ENCODE data around the gene HDAC4. TPM values are rescaled to one million over a fixed set of nuclear protein-coding genes. Genes with fewer than 3 reads are reported as not detected.

Gene HDAC4
- total and polyA plus RNA-seq, 2 donors (not counting 1 experiment from before 2014, with no cell fraction given) = 13.5 to 46.0 TPM

DNA sequence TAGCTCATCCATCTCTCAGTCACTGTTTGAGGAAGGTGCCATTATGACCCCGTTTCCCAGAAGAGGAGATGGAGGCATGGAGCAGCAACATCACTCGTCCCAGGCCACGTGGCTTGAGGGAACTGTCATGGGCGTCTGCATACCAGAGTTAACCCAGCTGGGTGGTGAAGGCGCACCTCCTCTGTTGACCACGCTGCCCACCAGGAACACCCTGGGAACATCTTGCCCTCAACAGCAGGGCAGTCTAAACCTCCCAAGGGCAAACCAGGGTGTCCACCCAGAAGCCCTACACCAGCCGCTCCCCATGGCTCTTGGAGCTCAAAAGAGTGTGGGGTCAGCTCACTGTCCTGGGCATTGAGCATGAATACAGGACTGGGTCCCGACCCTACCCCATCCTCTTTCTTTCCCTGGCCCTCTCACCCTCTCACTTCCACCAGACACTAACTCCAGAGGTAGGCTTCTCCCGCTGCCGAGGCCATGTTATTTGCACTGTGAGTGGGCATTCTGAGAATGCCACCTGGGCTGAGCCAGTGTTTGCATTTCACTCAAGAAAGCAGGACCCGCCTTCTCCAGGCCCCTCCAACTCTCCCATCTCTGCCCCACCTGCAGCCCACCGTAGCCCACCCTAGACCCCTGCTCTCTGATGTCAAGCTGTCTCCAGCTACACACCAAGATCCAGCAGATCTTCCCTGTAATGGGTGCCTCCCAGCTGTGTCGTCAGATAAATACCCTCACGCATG lies 259.6 kb downstream of the HDAC4 start:
- Histone ChIP-seq H3K4me2 (replicated peaks; ENCODE audit: low read depth, low read length, poor library complexity, severe bottlenecking) (no peak overlapping the region), H2AFZ (ENCODE audit: insufficient read depth, low read depth, low read length, poor library complexity, severe bottlenecking) (no peak overlapping the region), H3K9me3 (ENCODE audit: control extremely low read depth in 1 of 3, control insufficient read depth in 2 of 3, insufficient read depth in 1 of 3, low read length in 2 of 3) (no peaks in the 10 kb centered on the region), H3K4me3 (ENCODE audit: control extremely low read depth in 1 of 5, extremely low read depth in 1 of 5, insufficient read depth in 1 of 5, low read depth in 2 of 5, low read length in 4 of 5) (no peak overlapping the region), H3K79me2 (ENCODE audit: control insufficient read depth, insufficient read depth, low read length) (no peaks in the 10 kb centered on the region), H3K9ac (ENCODE audit: low read length) (no peak overlapping the region), H3K27me3 (replicated peaks in 1 of 4; ENCODE audit: control extremely low read depth in 1 of 4, control insufficient read depth in 3 of 4, insufficient read depth in 4 of 4, low read length in 3 of 4) (no peaks in the 10 kb centered on the region), H4K20me1 (ENCODE audit: control insufficient read depth, insufficient read depth, low read length, poor library complexity, severe bottlenecking) (no peaks in the 10 kb centered on the region), H3K4me1 (ENCODE audit: control insufficient read depth in 2 of 2, insufficient read depth in 2 of 2, low read length in 2 of 2) (no peaks in the 10 kb centered on the region), H3K36me3 (replicated peaks in 1 of 2; ENCODE audit: control extremely low read depth in 1 of 2, control insufficient read depth in 1 of 2, extremely low read depth in 1 of 2, insufficient read depth in 2 of 2, low read length in 1 of 2) (peaks cover under 1 to 23% of the 10 kb centered on the region in 2 experiments), H3K27ac (ENCODE audit: low read length in 2 of 2) (no peak overlapping the region)
- no peak for ATAC-seq (ENCODE audit: low read depth)
- ChIA-PET CTCF (no interaction called here), POLR2A (no interaction called here)
- Mint-ChIP-seq H3K4me3 (no peak overlapping the region), H3K27ac (no peak overlapping the region), H3K4me1 (no peaks in the 10 kb centered on the region), H3K9me3 (ENCODE audit: insufficient read depth) (no peaks in the 10 kb centered on the region), H3K27me3 (no peaks in the 10 kb centered on the region)
- no peak for TF ChIP-seq EZH2 (IDR thresholded peaks at IDR 0.05; ENCODE audit: borderline replicate concordance, insufficient read depth, low read depth, low read length, poor library complexity, severe bottlenecking)
- TF ChIP-seq CTCF (IDR thresholded peaks at IDR 0.05) = no peak
- intact Hi-C loops (cut with micrococcal nuclease) = no loop called here
- DNase-seq = no peak
- WGBS (ENCODE audit: insufficient coverage) = 98% methylated on average over 13 of the region's 14 CpGs

DNA sequence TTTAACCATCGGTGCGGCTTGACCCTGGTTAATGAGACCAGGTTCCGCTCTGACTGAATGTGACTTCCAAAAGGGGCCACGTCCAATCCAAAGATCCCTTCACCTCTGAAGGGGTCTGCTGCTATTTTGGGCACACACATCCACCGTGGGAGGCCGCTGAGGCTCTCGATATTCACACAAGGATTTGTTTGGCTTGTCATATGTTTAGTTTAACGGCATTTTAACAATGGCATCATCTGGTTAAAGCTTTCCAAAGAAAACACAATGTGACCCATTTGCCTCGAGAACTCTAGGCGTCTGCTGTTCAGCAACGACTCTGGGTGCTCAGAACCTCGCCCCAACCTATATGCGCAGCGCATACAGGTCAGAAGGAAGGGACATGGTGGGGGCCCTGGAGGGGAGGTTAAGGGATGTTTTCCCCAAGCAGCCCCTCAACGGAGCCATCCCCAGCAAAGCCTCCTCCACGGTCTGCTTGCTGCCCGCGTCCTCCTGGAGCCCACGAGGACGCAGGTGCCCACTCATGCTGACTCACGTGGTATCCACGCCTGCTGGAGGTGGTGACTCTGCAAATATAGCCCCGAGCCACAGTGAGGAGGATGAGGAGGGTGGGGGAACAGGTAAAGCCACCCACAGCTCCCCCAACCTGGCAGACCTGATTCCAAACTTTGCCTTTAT lies 260.3 kb downstream of the HDAC4 start:
- DNase-seq (no peak), ATAC-seq (ENCODE audit: low read depth) (no peak)
- Histone ChIP-seq H3K27ac (ENCODE audit: low read length in 2 of 2) (no peak overlapping the region), H3K4me1 (ENCODE audit: control insufficient read depth in 2 of 2, insufficient read depth in 2 of 2, low read length in 2 of 2) (no peaks in the 10 kb centered on the region), H3K9me3 (ENCODE audit: control extremely low read depth in 1 of 3, control insufficient read depth in 2 of 3, insufficient read depth in 1 of 3, low read length in 2 of 3) (no peaks in the 10 kb centered on the region), H4K20me1 (ENCODE audit: control insufficient read depth, insufficient read depth, low read length, poor library complexity, severe bottlenecking) (no peaks in the 10 kb centered on the region), H3K4me2 (replicated peaks; ENCODE audit: low read depth, low read length, poor library complexity, severe bottlenecking) (no peak overlapping the region), H3K4me3 (ENCODE audit: control extremely low read depth in 1 of 5, extremely low read depth in 1 of 5, insufficient read depth in 1 of 5, low read depth in 2 of 5, low read length in 4 of 5) (no peak overlapping the region), H3K79me2 (ENCODE audit: control insufficient read depth, insufficient read depth, low read length) (no peaks in the 10 kb centered on the region), H2AFZ (ENCODE audit: insufficient read depth, low read depth, low read length, poor library complexity, severe bottlenecking) (no peak overlapping the region), H3K9ac (ENCODE audit: low read length) (no peak overlapping the region), H3K36me3 (replicated peaks in 1 of 2; ENCODE audit: control extremely low read depth in 1 of 2, control insufficient read depth in 1 of 2, extremely low read depth in 1 of 2, insufficient read depth in 2 of 2, low read length in 1 of 2) (peaks cover 1 to 30% of the 10 kb centered on the region in 2 experiments), H3K27me3 (replicated peaks in 1 of 4; ENCODE audit: control extremely low read depth in 1 of 4, control insufficient read depth in 3 of 4, insufficient read depth in 4 of 4, low read length in 3 of 4) (no peaks in the 10 kb centered on the region)
- CTCF ChIA-PET = no interaction called here
- POLR2A ChIA-PET = no interaction called here
- Mint-ChIP-seq H3K4me3 (no peak overlapping the region), H3K27ac (no peak overlapping the region), H3K4me1 (no peaks in the 10 kb centered on the region), H3K27me3 (no peaks in the 10 kb centered on the region), H3K9me3 (ENCODE audit: insufficient read depth) (no peaks in the 10 kb centered on the region)
- WGBS (ENCODE audit: insufficient coverage) = 97% methylated on average over 16 of the region's 23 CpGs
- TF ChIP-seq CTCF (IDR thresholded peaks at IDR 0.05) (no peak), EZH2 (IDR thresholded peaks at IDR 0.05; ENCODE audit: borderline replicate concordance, insufficient read depth, low read depth, low read length, poor library complexity, severe bottlenecking) (no peak)
- intact Hi-C loops (cut with micrococcal nuclease) = no loop called here
